Stimulated activated CD8-positive, alpha-beta memory T cell treated with anti-CD3 and anti-CD28 coated beads, Interleukin-2, amount 100 ng/mL, for 1 hour (primary cell): ENCODE data around the gene KRTAP4-12.
"Not testable (repeated sequence)": the region's sequence is repeated elsewhere in the genome, so short reads cannot be mapped to it uniquely, and the experiment has no call there.

Source experiments
- DNase-seq, 2 donors: peaks; one replicate each; pipeline ENCODE4 v3.0.0-alpha.2; 2020; ENCODE audit warnings: low read depth in 2 of 2

The KRTAP4-12 gene

DNA sequence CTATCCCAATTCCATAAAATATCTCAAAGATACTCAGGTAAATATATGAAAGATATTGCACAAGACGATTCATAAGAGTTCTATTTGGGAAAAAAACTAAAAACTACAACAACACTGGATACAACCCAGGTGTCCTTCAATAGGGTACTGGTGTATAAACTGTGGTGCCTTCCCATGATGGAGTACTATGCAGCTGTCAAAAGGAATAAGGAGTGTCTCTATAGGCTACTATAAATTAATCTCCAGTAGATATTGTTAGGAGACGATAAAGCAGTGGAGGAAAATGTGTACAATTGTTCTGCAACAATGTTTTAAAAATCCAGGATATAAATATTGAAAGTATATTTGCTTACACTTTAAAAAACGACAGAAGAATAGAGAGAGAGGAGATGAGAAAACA lies 2.4 kb upstream of the KRTAP4-12 start:
- DNase-seq: no peak

DNA sequence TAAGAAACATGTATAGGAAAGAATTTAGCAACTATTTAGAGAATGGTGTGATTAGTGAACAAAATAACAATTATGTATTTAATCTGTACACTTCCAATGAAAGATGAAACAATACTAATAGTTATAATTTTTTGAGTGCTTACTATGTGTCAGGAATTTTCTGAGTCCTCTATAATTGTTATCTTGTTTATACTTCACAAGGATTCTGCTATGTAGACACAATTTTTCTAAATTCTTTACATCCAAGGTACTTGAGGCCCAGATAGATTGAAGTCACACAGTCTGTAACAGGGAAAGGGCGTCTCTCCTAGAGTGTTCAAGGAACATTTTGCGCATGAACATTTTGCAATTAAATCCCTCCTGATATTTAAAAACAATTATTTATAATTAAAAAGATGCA lies 1.1 kb upstream of the KRTAP4-12 start:
- DNase-seq: no peak

DNA sequence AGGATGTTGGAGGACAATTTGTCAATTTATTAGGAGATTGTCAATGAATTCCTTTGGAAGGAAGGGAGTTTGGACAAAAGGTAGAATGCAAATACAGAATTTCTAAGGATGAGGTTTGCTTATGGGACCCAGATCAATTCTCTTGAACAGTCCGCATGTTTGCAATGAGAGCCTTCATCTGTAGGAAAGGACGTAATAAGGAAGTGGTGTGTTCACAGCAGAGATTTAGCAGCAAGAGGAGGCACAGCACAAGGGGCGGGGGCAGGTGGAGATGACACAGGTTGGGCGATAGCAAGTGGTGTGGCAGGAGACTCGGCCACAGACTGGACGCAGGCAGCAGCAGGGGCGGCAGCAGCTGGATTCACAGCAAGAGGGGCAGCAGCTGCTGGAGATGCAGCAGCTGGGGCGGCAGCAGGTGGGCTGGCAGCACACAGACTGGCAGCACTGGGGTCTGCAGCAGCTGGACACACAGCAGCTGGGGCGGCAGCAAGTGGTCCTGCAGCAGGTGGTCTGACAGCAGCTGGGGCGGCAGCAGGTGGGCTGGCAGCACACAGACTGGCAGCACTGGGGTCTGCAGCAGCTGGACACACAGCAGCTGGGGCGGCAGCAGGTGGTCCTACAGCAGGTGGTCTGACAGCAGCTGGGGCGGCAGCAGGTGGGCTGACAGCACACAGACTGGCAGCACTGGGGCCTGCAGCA lies 541 bp downstream of the KRTAP4-12 start:
- DNase-seq: not testable (repeated sequence)

DNA sequence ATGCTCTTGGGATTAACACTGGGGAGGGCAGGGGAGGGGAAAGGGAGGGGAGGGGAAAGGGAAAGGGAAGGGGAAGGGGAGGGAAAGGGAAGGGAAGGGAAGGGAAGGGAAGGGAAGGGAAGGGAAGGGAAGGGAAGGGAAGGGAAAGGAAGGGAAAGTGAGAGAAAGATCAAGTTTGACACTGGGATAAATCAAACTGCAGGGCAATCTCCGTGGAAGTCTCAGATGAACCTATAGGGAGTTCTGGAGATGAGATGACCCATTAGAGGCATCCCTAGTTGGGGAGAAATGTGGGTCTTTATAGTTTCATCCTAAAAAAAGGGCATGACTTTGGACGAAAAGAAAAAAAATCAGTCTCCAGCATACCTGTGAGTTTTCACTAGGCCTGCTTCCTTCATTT lies 2.2 kb downstream of the KRTAP4-12 start:
- no peak for DNase-seq

DNA sequence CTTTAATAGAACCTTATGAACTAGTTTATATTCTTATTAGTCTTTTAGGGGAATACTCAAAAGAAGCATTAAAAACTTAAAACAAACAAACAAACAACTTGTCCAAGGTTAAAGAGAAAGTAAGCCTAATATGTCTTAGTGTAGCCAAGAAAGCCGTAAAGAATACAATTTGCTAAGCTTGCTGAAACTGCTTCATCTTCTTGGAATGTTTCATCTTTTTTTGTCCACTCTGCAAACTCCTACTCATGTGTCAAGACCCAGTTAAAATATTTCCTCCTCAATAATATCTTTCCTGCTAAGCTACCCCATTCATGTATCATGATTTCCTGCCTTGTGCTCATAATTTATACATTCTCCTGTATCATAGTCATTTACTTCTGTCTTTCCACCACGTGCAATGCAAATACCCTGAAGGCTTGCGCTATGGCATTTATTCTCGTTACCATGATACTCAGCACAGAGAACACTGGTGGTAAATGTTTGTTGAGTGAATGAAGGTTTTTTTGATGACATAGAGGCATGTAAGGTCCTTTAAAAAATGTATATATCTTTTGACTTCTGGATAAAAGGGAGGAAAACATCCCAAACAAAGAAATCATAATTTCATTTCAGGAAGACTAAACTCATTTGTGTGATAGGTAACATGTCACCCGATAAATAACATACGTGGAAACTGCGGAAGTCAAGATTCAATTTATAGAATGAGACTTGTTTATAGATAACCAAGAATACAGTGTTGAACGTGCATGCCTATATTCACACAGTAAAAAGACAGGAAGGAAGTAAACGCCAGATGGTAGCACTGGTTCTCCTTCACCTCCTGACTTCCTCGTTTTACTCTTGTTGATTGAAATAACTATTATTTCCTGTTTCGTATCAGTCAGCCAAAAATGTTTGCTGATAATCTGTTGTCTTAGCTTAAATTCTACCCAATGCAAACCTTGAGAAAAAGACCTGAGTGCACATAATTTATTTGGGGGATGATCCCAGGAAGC lies 4.0 kb downstream of the KRTAP4-12 start:
- not testable (repeated sequence) for DNase-seq

DNA sequence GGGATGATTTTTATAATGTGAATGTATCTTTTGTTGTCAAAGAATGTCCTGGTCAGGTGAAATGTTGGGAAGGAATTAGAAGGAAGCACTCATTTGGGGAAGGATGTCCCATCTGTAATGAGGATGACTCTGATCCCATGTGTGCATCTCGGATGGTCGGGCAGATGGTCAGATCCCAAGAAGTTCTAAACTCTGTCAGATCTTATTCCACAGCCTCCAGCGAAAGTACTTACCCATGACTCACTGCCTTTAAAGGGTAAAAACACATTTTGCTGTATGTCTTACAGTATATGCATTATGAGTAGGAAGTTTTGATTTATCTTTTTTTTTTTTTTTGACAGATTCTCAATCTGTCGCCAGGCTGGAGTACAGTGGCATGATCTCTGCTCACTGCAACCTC lies 5.3 kb downstream of the KRTAP4-12 start:
- DNase-seq: no peak

DNA sequence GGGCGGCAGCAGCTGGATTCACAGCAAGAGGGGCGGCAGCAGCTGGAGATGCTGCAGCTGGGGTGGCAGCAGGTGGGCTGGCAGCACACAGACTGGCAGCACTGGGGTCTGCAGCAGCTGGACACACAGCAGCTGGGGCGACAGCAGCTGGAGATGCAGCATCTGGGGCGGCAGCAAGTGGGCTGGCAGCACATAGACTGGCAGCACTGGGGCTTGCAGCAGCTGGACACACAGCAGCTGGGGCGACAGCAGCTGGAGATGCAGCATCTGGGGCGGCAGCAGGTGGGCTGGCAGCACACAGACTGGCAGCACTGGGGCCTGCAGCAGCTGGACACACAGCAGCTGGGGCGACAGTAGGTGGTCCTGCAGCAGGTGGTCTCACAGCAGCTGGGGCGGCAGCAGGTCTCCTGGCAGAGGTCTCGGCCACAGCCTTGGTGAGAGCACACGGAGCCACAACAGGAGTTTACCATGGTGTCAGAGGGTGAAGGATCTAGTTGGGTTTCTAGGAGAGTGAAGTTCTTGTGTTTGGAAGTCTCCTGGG lies 6.1 kb downstream of the KRTAP4-12 start, which contains the start of gene KRTAP4-11:
KRTAP4-11 (minus strand) TSS at position 528 of the 541 bp plus-strand sequence; CDS start at position 470, 58 bp downstream.
- not testable (repeated sequence) for DNase-seq

DNA sequence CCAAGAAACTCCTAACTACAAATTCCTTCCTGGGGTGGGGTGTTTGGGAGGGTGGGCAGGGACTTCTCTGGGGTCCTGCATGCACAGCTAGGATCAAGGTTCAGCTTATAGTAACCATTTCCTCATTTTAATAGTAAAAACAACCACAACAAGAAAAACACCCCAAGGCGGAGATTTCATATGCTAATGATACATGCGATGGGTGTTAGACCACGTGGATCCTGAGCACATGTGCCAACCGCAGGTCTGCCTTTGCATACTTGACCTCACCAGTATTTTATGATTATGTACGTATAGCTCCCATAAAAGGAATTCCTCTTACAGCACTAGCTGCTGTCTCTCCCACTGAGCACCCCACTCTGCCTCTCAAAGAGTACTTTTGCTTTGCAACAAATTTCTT lies 7.7 kb downstream of the KRTAP4-12 start:
- no peak for DNase-seq

DNA sequence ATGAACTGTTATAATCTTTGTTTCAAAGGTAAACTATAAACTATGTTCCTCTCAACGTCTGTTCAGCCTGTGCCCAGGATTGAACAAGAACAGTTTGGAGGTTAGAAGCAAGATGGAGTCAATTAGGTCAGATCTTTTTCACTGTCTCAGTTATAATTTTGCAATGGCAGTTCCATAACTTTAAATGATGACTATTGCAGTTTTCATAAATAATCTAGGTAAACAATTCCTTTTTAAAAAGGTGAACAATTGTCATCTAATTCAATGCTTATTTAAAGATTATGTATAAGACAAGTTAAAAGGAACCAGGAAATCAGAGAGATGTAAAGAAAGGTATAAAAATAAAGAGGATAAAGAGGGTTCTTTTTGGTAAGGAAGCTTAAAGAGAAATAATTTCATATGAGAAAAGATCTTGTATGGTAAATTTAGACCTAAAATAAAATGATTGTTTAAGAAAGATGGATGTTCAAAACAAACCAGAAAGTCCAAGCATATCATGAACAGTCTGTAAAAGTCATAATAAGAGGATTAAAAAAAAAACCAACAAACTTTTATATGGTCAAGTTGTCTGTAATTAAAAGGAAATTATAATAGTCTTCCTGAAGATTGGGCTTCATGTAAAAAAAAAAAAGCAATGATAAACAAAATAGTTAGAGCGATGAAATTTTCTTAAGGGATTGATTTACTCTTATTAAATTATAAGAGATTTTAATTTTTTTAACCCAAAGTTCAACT lies 12.7 kb downstream of the KRTAP4-12 start:
- no peak for DNase-seq

DNA sequence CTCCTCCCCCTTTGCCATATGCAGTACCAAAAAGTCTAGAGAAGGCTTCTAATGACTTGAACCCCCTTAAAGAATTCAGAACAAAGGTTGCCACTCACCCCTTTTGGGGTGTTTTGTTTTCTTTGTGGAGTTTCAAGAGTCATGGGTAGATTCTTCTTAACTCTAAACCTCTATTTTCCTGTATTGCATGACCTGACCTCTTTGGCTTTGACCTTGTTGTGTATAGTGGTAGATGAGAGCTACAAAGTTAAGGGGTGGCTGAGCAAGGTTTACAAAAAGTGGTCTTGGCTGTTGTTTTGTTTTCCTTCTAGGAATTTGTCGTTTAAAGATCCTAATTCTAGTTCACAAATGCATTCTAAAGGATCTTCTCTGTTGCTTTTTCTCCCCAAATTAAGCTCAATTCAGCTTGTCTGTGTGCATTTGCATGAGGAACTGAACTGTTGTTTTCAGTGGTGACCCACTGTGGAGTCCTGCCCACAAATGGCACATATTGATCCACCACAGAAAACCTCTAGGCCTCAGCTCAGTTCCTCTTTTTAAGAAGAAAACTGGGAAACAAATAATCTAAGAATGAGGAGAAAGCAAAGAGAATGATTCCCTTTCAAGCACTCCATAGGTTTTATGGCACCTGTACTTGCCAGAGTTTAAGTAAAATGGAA lies 15.1 kb downstream of the KRTAP4-12 start:
- DNase-seq: not testable (repeated sequence)

DNA sequence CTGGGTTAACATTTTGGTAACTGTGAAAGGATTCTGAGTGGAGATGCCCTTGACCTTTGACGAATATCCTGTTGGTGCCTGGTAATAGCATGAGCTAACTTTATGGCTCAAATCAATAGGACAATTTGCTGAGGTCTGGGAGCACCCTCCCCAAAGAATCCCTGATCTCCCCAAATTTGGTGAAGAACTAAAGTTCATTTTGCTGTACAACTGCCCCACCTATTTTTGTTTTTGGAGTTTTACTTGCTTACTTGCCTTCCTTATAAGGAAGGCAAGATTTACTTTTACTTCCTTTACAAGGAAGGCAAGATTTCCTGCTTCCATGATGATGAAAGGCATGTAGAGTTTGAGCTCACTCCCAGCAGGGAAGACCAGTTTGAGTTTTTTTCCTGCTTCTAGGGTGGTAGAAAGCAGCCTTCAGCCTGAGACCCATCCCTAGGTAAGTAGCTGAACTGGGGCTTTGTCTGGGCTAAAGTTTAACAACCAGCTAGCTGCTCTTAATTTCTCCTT lies 16.0 kb downstream of the KRTAP4-12 start:
- DNase-seq: no peak

DNA sequence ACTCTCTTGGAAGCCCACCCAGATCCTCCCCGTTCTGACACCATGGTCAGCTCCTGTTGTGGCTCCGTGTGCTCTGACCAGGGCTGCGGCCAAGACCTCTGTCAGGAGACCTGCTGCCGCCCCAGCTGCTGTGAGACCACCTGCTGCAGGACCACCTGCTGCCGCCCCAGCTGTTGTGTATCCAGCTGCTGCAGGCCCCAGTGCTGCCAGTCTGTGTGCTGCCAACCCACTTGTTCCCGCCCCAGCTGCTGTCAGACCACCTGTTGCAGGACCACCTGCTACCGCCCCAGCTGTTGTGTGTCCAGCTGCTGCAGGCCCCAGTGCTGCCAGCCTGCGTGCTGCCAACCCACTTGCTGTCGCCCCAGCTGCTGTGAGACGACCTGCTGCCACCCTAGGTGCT lies 18.6 kb downstream of the KRTAP4-12 start, which contains the start of gene KRTAP4-9:
KRTAP4-9 (plus strand) TSS at position 43 of the 400 bp plus-strand sequence; CDS start at position 43, 0 bp downstream.
- not testable (repeated sequence) for DNase-seq

DNA sequence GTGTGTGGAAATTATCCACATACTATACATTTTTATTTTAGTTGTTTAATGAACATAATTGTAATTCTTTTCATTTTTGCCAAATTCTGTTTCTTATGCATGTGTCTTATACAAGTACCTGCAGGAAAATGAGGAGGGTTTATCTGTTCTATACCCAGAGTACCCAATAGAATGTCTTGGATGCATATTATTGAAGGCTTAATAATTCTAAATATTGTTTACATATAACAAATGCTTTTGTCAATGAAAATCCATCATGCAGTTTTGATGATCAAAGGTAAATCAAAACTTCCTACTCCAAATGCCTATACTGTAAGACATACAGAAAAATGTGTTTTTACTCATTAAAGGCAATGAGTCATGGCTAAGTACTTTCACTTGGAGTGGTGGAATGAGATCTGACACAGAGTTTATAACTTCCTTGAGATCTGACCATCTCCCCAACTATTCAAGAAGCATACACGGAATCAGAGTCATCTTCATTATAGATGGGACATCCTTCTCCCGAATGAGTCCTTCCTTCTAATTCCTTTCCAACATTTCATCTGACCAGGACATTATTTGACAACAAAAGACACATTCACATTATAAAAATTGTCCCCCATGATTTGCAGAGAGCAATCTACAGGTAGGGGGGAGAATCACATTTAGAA lies 19.5 kb downstream of the KRTAP4-12 start:
- not testable (repeated sequence) for DNase-seq

DNA sequence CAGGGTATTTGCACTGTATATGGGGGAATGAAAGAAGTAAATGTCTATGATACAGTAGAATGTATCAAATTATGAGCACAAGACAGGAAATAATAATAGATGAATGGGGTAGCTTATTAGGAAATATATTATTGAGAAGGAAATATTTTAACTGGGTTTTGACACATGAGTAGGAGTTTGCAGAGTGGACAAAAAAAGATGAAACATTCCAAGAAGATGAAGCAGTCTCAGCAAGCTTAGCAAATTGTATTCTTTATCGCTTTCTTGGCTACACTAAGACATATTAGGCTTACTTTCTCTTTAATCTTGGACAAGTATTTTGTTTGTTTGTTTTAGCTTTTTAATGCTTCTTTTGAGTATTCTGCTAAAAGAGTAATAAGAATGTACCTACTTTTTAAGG lies 20.1 kb downstream of the KRTAP4-12 start:
- no peak for DNase-seq

DNA sequence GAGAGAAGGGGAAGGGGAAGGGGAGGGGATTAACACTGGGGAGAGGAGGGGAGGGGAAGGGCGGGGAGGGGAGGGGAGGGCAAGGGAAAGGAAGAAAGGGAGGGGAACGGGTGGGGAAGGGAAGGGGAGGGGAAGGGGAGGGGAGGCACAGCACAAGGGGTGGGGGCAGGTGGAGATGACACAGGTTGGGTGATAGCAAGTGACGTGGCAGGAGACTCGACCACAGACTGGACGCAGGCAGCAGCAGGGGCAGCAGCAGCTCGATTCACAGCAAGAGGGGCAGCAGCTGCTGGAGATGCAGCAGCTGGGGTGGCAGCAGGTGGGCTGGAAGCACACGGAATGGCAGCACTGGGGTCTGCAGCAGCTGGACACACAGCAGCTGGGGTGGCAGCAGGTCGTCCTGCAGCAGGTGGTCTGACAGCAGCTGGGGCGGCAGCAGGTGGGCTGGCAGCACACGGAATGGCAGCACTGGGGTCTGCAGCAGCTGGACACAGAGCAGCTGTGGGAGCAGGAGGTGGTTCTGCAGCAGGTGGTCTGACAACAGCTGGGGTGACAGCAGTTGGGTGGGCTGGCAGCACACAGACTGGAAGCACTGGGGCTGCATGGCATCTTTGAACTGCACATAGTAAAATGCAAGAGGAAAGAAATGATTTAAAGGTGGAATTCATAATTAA lies 22.3 kb downstream of the KRTAP4-12 start, which contains the start of gene KRTAP4-16:
KRTAP4-16 (minus strand) TSS at position 624 of the 674 bp plus-strand sequence; CDS start at position 624, 0 bp downstream.
- no peak for DNase-seq

DNA sequence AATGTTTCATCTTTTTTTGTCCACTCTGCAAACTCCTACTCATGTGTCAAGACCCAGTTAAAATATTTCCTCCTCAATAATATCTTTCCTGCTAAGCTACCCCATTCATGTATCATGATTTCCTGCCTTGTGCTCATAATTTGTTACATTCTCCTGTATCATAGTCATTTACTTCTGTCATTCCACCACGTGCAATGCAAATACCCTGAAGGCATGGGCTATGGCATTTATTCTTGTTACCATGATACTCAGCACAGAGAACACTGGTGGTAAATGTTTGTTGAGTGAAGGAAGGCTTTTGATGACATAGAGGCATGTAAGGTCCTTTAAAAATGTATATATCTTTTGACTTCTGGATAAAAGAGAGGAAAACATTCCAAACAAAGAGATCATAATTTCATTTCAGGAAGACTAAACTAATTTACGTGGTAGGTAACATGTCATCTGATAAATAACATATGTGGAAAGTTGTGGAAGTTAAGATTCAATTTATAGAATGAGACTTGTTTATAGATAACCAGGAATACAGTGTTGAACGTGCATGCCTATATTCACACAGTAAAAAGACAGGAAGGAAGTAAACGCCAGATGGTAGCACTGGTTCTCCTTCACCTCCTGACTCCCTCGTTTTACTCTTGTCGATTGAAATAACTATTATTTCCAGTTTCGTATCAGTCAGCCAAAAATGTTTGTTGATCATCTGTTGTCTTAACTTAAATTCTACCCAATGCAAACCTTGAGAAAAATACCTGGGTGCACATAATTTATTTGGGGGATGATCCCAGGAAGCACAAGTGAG lies 24.1 kb downstream of the KRTAP4-12 start:
- not testable (repeated sequence) for DNase-seq

DNA sequence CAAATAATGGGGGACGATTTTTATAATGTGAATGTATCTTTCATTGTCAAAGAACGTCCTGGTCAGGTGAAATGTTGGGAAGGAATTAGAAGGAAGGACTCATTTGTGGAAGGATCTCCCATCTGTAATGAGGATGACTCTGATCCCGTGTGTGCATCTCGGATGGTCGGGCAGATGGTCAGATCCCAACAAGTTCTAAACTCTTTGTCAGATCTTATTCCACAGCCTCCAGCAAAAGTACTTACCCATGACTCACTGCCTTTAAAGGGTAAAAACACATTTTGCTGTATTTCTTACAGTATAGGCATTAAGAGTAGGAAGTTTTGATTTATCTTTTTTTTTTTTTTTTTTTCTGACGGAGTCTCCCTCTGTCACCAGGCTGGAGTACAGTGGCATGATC lies 25.5 kb downstream of the KRTAP4-12 start:
- no peak for DNase-seq

DNA sequence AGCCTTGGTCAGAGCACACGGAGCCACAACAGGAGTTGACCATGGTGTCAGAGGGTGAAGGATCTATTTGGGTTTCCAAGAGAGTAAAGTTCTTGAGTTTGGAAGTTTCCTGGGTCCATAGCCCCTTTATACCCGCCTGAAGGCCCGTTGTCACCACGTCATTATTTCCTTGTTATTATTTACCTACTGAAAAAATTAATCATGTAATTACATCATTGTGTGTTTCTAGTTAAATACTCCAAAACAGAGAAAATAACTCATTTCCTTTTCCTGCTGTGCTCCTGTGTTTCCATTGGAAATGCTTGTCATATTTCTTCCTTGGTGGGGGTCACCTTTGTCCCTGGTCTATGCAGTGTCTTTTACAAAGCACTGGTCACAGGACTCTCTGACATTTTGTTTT lies 25.9 kb downstream of the KRTAP4-12 start, which contains the start of gene KRTAP4-8:
KRTAP4-8 (minus strand) TSS at position 101 of the 400 bp plus-strand sequence; CDS start at position 43, 58 bp downstream.
- no peak for DNase-seq
